Psoas muscle (tissue), 8 donors: ENCODE measurements around the gene ERCC2. TPM values are rescaled to one million over a fixed set of nuclear protein-coding genes. Genes with fewer than 3 reads are reported as not detected.
"Not testable (repeated sequence)": the region's sequence is repeated elsewhere in the genome, so short reads cannot be mapped to it uniquely, and the experiment has no call there.

ENCODE experiments used
- ATAC-seq, 4 donors: fragments of 200-7000 bp; cut with Tn5 transposase; one replicate each; pipeline ENCODE4 v1.9.1; 2020; ENCODE audit warnings: moderate library complexity in 3 of 4, mild to moderate bottlenecking in 2 of 4
- DNase-seq, 2 donors: peaks; one replicate each; pipeline ENCODE4 v3.0.0-alpha.2; 2020
- H3K27ac ChIP-seq: fragments of 200-600 bp; one replicate; pipeline ENCODE4 v1.8.0; 2022
- H3K27me3 ChIP-seq, 3 donors: fragments of 200-600 bp in 1 of 3; one replicate each; pipeline versions ENCODE4 v1.6.1 to v1.8.0; 2013 to 2022; ENCODE audit warnings: low read length in 2 of 3, mild to moderate bottlenecking in 2 of 3, moderate library complexity in 1 of 3; ENCODE audit not compliant: insufficient read depth in 3 of 3
- H3K36me3 ChIP-seq, 2 donors: fragments of 200-600 bp in 1 of 2; one replicate each; pipeline versions ENCODE4 v1.6.1 to v1.8.0; 2013 to 2022; ENCODE audit warnings: low read depth in 1 of 2, mild to moderate bottlenecking in 1 of 2, moderate library complexity in 1 of 2; ENCODE audit not compliant: insufficient read depth in 1 of 2
- H3K4me1 ChIP-seq: fragments of 200-600 bp; one replicate; pipeline ENCODE4 v1.8.0; 2022
- H3K4me3 ChIP-seq: fragments of 200-600 bp; one replicate; pipeline ENCODE4 v1.8.0; 2022; ENCODE audit warnings: mild to moderate bottlenecking
- H3K9me3 ChIP-seq: fragments of 200-600 bp; one replicate; pipeline ENCODE4 v1.8.0; 2022
- WGBS, 3 donors: extraction: QIAGEN DNeasy Blood & Tissue Kit; methylation state at CpG; one replicate each; pipeline versions ENCODE4 v1.1.6 to v1.1.7; 2013; 5-methylcytosine and 5-hydroxymethylcytosine counted together
- intact Hi-C, 2 donors: fragments of 100-400 bp; cut with DNase I; formaldehyde crosslinking; loops; one replicate each; pipeline versions ENCODE4 v1.11.0 to v1.14.2; 2022
- polyA plus RNA-seq, 3 donors: library from polyadenylated mRNA; stranded (reverse); fragments of 200-250 nt; gene quantifications; one replicate each; pipeline ENCODE4 v1.2.3, GENCODE V29; 2013
- total RNA-seq, 4 donors: library from RNA; stranded (reverse); fragmentation: NEBNext Ultra II Directional in 2 of 4; extraction: Animal tissue kit (Norgen Biotek cat#: 25700) in 2 of 4; gene quantifications; one replicate each; pipeline versions ENCODE4 v1.2.1 to v1.2.4, GENCODE V29; 2021 to 2023
- TF ChIP-seq, protein P1 (sequence below): fragments of 200-600 bp; IDR thresholded peaks from one replicate; pipeline ENCODE4 v1.8.0; 2022; ENCODE audit warnings: antibody characterized with exemption
- donor health status: healthy with polysubstance abuse.
- donor health status: DM: no; HTN: no; CAD: no; lungs with moderate emphysema.
- donor health status: Bipolar disorder and iron deficiency.
- donor health status: healthy.
- donor health status: DM: yes; HTN: yes; CAD: no.
- donor health status: DM: no; HTN: no; CAD: no.
- donor health status: DM: no; HTN: no; CAD: no.
- donor health status: DM: yes; HTN: yes; CAD: no.

ERCC2 gene
- total and polyA plus RNA-seq, 7 donors: 5.0 to 16.4 (median 9.3) TPM

DNA sequence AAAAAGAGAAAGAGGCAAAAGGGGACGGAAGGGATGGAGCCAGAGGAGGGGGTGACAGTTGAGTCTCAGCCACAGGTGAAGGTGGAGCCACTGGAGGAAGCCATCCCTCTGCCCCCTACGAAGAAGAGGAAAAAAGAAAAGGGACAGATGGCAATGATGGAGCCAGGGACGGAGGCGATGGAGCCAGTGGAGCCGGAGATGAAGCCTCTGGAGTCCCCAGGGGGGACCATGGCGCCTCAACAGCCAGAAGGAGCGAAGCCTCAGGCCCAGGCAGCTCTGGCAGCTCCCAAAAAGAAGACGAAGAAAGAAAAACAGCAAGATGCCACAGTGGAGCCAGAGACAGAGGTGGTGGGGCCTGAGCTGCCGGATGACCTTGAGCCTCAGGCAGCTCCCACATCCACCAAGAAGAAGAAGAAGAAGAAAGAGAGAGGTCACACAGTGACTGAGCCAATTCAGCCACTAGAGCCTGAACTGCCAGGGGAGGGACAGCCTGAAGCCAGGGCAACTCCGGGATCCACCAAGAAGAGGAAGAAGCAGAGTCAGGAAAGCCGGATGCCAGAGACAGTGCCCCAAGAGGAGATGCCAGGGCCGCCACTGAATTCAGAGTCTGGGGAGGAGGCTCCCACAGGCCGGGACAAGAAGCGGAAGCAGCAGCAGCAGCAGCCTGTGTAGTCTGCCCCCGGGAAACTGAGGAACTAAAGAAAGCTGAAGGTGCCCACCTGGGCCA, 38.6 kb upstream of the ERCC2 start:
- 75 to 83% (median 80%) methylated on average over 15 of the region's 15 CpGs for WGBS, 3 donors
- Histone ChIP-seq H3K9me3 (no peaks in the 10 kb centered on the region), H3K27me3 (no peaks in the 10 kb centered on the region), H3K27ac (no peak overlapping the region), H3K4me1 (peaks cover 16% of the 10 kb centered on the region), H3K36me3 (peaks cover 4 to 30% of the 10 kb centered on the region in 2 donors), H3K4me3 (no peak overlapping the region)
- DNase-seq (no peak), ATAC-seq (no peak)
- intact Hi-C loops: no loop called here
- TF ChIP-seq, protein P1, sequence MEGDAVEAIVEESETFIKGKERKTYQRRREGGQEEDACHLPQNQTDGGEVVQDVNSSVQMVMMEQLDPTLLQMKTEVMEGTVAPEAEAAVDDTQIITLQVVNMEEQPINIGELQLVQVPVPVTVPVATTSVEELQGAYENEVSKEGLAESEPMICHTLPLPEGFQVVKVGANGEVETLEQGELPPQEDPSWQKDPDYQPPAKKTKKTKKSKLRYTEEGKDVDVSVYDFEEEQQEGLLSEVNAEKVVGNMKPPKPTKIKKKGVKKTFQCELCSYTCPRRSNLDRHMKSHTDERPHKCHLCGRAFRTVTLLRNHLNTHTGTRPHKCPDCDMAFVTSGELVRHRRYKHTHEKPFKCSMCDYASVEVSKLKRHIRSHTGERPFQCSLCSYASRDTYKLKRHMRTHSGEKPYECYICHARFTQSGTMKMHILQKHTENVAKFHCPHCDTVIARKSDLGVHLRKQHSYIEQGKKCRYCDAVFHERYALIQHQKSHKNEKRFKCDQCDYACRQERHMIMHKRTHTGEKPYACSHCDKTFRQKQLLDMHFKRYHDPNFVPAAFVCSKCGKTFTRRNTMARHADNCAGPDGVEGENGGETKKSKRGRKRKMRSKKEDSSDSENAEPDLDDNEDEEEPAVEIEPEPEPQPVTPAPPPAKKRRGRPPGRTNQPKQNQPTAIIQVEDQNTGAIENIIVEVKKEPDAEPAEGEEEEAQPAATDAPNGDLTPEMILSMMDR: no peak

DNA sequence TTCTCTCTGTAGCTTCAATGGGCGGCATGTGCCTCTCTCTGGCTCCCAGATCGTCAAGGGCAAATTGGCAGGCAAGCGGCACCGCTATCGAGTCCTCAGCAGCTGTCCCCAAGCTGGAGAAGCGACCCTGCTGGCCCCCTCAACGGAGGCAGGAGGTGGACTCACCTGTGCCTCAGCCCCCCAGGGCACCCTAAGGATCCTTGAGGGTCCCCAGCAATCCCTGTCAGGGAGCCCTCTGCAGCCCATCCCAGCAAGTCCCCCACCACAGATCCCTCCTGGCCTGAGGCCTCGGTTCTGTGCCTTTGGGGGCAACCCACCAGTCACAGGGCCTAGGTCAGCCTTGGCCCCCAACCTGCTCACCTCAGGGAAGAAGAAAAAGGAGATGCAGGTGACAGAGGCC, 37.7 kb upstream of the ERCC2 start:
- Histone ChIP-seq H3K9me3 (no peaks in the 10 kb centered on the region), H3K27ac (no peak overlapping the region), H3K27me3 (peaks cover 0 to 2% (median 0%) of the 10 kb centered on the region in 3 donors), H3K36me3 (peaks cover 0 to 21% of the 10 kb centered on the region in 2 donors), H3K4me3 (no peak overlapping the region), H3K4me1 (peaks cover 17% of the 10 kb centered on the region)
- 70 to 80% (median 70%) methylated on average over 8 of the region's 8 CpGs for WGBS, 3 donors
- no peak for ATAC-seq
- TF ChIP-seq, protein P1: no peak
- intact Hi-C loops: no loop called here
- no peak for DNase-seq

DNA sequence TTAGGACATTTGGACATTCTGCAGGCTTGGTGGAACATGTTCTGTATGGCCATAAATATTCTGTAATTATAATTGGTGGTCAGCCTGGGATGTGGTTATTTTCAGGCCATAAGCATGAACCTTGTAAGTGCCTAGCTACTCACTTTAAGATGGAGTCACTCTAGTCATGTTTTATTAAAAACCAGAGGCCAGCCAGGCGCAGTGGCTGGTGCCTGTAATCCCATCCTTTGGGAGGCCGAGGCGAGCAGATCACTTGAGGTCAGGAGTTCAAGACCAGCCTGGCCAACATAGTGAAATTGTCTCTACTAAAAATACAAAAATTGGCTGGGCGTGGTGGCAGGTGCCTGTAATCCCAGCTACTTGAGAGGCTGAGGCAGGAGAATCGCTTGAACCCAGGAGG, 37.2 kb upstream of the ERCC2 start:
- H3K4me1 ChIP-seq: peaks cover 17% of the 10 kb centered on the region
- ATAC-seq, H3K27ac ChIP-seq, DNase-seq, intact Hi-C loops, H3K9me3 ChIP-seq, H3K27me3 ChIP-seq: not testable (repeated sequence)
- 31 to 51% (median 35%) methylated on average over 5 of the region's 5 CpGs for WGBS, 3 donors
- H3K4me3 ChIP-seq: peak overlapping the region; percentile 80
- peaks cover 0 to 16% of the 10 kb centered on the region in 2 donors for H3K36me3 ChIP-seq

DNA sequence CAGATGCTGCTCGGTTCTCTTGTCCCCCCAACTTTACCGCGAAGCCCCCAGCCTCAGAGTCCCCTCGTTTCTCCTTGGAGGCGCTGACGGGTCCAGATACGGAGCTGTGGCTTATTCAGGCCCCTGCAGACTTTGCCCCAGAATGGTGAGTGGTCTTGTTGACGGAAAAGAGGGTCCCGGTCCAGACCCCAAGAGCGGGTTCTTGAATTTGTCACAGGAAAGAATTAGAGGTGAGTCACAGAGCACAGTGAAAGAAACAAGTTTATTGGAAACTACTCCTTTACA, 36.7 kb upstream of the ERCC2 start:
- no peak overlapping the region for H3K27ac ChIP-seq
- 0 to 4% (median 2%) methylated on average over 10 of the region's 10 CpGs for WGBS, 3 donors
- no peaks in the 10 kb centered on the region for H3K9me3 ChIP-seq
- intact Hi-C loops: no loop called here
- H3K4me3 ChIP-seq: peak overlapping the region; percentile 80
- H3K27me3 ChIP-seq: peaks cover 0 to 3% (median 2%) of the 10 kb centered on the region in 3 donors
- peaks cover 17% of the 10 kb centered on the region for H3K4me1 ChIP-seq
- TF ChIP-seq, protein P1: no peak
- DNase-seq: no peak
- ATAC-seq: no peak
- H3K36me3 ChIP-seq: peaks cover 0 to 10% of the 10 kb centered on the region in 2 donors

DNA sequence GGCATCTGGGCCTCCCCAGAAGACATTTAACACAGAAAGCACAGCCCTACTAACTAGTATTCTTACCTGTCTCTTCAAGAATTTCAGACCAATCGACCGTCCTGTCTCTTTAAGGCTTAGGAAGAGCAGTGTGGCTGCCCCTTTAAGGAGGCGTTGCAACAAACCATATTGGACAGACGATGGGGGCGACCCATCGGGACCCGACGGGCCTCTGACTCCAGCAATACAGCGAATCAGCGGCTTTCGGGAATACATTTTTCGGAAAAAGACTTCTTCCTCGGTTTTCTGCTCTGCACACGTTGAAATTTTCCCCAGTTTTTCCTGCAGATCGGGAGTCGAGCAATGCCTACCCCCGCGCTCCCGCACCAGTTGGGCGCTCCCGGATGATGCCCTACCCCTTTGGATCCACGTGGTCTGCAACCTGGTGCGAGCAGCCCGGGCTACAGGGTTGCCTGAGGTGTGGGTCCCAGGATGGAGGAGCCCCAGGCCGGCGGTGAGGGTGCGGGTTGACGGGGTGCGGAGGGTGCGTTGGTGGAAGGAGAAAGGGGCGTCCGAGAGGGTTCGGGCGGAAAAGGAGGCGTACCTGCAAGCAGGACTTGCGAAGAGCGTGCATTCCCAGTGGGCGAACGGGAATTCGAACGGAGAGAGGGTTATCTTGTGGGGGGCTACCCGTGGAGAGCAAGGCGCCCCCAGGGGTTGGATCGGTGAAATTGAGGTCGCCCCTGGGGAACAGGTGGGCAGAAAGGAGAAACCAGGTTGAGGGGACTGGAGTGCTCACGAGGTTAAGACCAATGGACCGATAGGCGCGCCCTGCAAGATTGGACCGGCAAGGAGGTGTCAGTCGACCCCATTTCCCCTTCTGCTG, 36.1 kb upstream of the ERCC2 start, which contains the start of gene POLR1G:
Gene POLR1G (plus strand): TSS at position 419 of the 865 bp plus-strand sequence. CDS start 53 bp downstream, at position 472.
- Histone ChIP-seq H3K27me3 (peaks cover 0 to 3% (median 2%) of the 10 kb centered on the region in 3 donors), H3K27ac (peak within 1 kb of the TSS; percentile 94), H3K36me3 (peaks cover 0 to 10% of the 10 kb centered on the region in 2 donors), H3K9me3 (no peaks in the 10 kb centered on the region), H3K4me1 (peaks cover 17% of the 10 kb centered on the region), H3K4me3 (peak within 1 kb of the TSS; percentile 80)
- TF ChIP-seq, protein P1: no peak
- intact Hi-C loops: no loop called here
- 0 to 1% (median 1%) methylated on average over 51 of the region's 51 CpGs for WGBS, 3 donors
- peak; percentile 76 to 87 for DNase-seq
- ATAC-seq: peak; percentile 78 to 86 (median 80)
